GM12891 (cell line): ENCODE results near the gene ADCY5.

ENCODE experiments used
- DNase-seq: peaks from one replicate; pipeline ENCODE4 v3.0.0; 2011; ENCODE audit warnings: low spot score; ENCODE audit not compliant: insufficient read length
- FAIRE-seq: peaks from 2 replicates; lab custom pipeline; 2011; peaks lifted over from hg19 to GRCh38; lab: Jason Lieb, UNC
- PAX5 ChIP-seq: IDR thresholded peaks from 2 replicates; pipeline ENCODE4 v1.6.1; 2011; ENCODE audit warnings: low read length, moderate library complexity, mild to moderate bottlenecking; ENCODE audit not compliant: insufficient read depth, severe bottlenecking
- POLR2A ChIP-seq: IDR thresholded peaks from 2 replicates; pipeline ENCODE4 v1.6.1; 2011; ENCODE audit warnings: low read depth, low read length, control low read depth
- POLR2AphosphoS5 ChIP-seq: IDR thresholded peaks from 2 replicates; pipeline ENCODE4 v1.6.1; 2011; ENCODE audit warnings: low read depth, low read length, control low read depth
- POU2F2 ChIP-seq: IDR thresholded peaks from 2 replicates; pipeline ENCODE4 v1.6.1; 2011; ENCODE audit warnings: low read depth, mild to moderate bottlenecking, control low read depth, low read length, moderate library complexity
- SPI1 ChIP-seq: IDR thresholded peaks from 2 replicates; pipeline ENCODE4 v1.6.1; 2011; ENCODE audit warnings: low read depth, low read length, control low read depth
- TAF1 ChIP-seq: IDR thresholded peaks from 2 replicates; pipeline ENCODE4 v1.6.1; 2011; ENCODE audit warnings: low read depth, low read length, control low read depth

ADCY5 gene

DNA sequence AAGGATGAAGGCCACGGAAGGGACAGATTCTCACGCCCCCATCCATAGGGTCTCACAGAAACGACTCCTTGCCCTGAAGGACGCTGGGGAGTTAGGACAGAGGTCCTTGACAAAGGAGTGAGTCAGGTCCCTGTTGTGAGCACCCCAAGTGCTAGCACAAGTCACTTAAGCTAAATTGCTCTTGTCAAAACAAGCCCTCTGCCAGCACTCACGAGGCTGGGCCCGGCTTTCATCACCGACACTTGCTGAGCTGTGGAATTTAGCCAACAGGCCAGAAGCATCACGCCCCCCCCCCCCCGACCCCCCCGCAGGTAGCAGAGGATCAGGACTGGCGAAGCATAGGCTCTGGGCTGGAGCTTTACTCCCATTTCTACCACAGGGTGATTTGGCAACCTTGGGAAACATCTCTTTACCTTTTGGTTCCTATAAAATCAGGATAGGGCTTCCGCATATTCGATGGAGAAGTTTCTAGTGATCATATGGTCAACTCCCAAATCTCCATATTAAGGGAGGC is 75.4 kb downstream of the ADCY5 start:
- TF ChIP-seq SPI1 = no peak
- TF ChIP-seq POU2F2 = no peak
- TF ChIP-seq POLR2AphosphoS5 = no peak
- TF ChIP-seq TAF1 = no peak
- no peak for TF ChIP-seq POLR2A
- TF ChIP-seq PAX5 = no peak
- no peak for FAIRE-seq
- DNase-seq = no peak

DNA sequence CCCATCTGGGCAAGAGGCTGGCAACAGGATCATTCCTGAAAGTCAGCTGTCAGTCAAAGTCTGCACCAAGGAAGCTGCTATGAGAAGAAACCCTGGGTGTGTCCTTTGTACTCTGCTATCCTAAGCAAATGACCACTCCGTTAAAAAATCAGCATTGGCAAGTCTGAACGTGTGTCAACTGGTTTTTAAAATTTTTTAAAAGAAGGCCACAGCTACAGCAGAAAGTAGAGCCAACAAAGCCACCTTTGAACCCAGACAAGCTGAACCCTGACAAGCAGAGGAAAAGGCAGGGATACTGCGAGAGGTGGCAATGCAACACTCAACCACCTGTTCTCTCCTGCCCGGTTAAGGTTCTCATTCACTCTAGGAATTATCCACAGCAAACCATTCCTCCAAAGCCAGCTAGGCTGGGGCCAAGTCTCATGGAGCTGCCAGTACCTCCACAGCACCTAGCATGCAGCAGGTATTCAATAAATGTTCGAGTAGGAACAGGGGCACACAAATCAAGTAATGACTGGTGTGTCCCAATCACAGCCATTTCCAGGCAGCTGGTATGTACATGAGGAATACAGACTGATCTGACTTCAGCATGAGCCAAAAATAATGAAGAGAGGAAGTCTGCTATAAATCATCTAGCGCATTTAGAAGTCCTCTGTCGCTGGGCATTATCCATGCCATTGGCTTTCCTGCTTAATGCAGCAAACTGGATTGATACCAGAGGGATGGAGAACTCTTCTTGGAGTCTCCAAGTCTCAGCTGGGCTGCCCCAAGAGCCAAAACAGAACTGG is 76.0 kb downstream of the ADCY5 start:
- no peak for TF ChIP-seq SPI1
- no peak for TF ChIP-seq TAF1
- no peak for TF ChIP-seq POU2F2
- no peak for TF ChIP-seq POLR2A
- no peak for TF ChIP-seq POLR2AphosphoS5
- TF ChIP-seq PAX5 = no peak
- DNase-seq (no peak), FAIRE-seq (no peak)

DNA sequence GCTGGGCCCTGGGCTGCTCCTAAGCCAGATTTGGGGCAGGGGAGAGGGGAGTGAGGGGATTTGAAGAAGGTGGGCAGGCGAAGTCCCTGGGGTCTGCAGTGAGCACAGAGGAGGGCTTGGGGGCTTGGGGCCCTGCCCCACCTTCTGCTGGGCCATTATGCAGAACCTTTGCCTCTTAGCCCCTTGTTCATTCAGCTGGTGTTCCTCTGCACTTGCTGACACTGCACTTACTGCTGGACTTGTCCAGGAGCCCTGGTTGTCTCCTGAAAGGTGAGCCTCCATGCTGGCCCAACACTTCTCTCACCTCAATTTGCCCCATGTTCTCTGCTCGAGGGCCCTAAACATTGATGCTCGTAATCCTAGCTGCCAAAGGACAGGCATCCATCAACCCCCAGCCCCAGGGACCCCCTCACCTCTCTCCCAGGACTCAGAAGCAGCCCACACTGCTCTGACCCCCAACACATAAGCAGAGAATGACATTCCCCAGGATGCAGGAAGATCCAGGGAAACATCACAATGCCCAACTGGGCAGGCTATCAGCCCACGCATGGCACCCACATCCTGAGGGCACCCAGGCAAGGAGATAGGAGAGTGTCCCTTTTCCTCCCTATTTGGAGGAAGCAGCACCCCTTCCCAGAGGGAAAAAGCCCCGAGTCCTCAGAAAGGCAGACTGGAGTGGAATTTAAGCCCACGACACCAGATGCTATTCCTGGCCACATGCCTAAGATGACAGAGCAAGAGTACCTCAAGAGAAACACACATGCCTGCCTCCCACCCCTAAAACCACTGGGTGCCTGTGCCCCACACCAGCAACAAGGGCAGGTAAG is 76.8 kb downstream of the ADCY5 start:
- no peak for DNase-seq
- FAIRE-seq = no peak
- no peak for TF ChIP-seq TAF1
- no peak for TF ChIP-seq POLR2A
- TF ChIP-seq POU2F2 = no peak
- no peak for TF ChIP-seq SPI1
- no peak for TF ChIP-seq PAX5
- no peak for TF ChIP-seq POLR2AphosphoS5

DNA sequence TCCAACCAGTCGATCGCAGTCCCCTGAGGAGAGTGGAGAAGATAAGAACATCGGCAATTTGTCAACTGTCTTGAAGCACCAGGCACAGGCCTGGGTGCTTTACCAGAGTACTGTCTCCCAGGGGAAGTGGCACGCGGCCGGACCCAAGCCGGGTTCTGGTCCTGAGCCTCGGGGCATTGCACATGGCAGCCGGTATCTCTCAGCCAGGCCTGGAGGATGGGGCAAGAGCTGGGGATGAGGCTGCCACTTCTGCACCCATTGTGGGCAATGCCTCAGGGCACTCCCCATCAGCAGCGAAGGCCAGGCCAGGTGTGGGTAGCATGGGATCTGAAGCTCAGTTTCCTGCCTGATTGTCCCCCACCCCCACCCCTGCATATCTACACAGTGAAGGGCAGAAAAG is 77.5 kb downstream of the ADCY5 start:
- TF ChIP-seq SPI1 (no peak), PAX5 (no peak), POLR2A (no peak), TAF1 (no peak), POU2F2 (no peak), POLR2AphosphoS5 (no peak)
- no peak for DNase-seq
- FAIRE-seq = no peak

DNA sequence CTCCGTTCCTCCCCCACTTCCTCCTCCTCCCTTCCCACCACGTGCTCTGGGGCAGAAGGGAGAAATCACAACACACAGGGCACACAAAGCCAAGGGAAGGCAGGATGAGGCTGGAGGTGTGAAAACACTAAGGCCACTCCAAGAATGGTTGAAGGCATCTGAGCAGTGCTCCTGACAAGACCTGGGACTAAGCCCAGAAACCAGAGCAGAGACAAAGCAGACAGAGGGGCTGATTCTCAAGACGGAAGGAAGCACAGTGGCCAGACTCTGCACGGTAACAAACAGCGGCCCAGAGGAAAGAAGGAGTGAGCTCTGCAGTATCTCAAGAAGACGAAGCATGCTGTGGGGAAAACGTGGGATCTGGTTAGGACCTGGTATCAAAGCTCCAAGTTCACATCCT is 78.1 kb downstream of the ADCY5 start:
- FAIRE-seq = no peak
- TF ChIP-seq SPI1 (no peak), TAF1 (no peak), PAX5 (no peak), POLR2AphosphoS5 (no peak), POLR2A (no peak), POU2F2 (no peak)
- DNase-seq = no peak

DNA sequence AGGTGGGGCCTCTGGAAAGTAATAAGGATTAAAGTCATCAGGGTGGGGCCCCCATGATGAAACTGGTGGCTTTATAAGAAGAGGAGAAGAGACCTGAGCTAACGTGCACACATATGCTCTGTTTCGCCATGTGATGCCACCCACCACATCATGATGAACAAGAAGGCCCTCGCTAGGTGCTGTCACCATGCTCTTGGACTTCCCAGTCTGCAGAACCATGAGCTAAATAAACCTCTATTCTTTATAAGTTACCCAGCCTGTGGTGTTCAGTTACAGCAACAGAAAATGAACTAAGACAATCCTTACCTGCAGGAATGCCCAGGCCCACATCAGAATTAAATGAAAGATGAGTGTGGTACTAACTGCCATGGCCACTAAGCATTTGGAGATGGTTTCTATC is 79.8 kb downstream of the ADCY5 start:
- FAIRE-seq (no peak), DNase-seq (no peak)
- TF ChIP-seq POLR2AphosphoS5 (no peak), POU2F2 (no peak), POLR2A (no peak), SPI1 (no peak), PAX5 (no peak), TAF1 (no peak)

DNA sequence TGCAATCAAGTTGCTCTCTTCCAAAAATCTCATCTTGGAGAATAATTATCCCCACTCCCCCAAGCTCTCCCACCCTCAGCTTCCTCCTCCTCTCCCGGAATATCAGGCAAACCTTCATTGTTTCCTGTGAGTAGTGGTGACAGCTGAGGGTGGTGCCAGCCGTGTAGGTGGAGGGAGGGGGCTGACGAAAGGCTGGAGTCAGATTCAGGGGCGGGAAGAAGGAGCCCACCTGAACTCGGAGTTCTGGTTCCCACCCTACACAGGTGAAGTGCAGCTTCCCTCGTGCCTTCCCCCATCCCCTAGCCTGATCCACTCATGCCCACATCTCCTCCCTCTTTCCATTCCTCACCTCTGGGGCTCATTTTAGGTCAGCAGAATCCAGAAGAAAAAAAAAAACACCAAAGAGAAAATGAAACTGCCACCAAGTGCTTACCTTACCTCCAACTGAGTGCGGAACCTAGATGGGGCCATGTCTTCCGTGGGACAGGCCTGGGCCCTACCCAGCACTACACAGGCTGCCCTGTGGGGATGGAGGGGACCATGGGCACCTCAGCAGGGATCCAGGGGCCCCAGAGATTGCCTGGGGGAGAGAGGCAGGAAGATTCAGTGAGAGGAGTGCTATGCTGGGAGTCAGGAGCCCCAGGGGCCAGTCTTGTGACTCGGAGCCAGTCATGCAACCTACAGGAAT is 81.3 kb downstream of the ADCY5 start:
- TF ChIP-seq POU2F2 (no peak), PAX5 (no peak), SPI1 (no peak), POLR2AphosphoS5 (no peak), POLR2A (no peak), TAF1 (no peak)
- DNase-seq (no peak), FAIRE-seq (no peak)

DNA sequence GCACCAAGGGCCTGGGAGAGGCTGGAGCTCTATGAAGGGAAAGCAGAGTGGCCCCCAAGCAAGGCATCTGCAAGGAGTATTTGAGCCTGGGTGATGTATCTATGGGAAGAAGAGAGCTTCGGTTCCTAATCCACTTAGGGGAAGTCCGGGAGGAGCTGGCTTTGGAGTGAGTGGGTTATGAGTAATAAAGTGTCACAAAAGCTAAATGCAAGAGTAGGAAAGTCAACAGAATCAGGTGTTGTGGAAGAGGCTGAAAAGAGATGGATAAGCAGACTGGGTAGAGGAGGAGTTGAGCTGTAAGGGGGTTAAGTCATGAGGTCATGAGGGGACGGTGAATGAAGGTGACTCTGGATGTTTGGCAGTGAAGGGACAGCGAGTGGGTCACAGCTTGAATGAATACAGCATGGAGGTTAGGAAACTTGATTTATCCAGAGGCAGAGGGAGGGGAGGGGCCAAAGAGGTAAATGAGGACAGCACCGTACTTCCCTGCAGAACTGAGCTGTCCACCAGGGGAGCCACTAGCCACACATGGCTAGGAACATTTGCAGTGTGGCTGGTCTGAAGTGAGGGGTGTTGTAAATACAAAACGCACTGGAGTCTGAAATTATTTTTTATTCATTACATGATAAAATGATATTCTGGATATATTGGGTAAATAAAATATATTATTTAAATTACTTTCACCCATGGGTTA is 83.3 kb downstream of the ADCY5 start:
- no peak for FAIRE-seq
- no peak for DNase-seq
- TF ChIP-seq POLR2A (no peak), TAF1 (no peak), PAX5 (no peak), SPI1 (no peak), POLR2AphosphoS5 (no peak), POU2F2 (no peak)

DNA sequence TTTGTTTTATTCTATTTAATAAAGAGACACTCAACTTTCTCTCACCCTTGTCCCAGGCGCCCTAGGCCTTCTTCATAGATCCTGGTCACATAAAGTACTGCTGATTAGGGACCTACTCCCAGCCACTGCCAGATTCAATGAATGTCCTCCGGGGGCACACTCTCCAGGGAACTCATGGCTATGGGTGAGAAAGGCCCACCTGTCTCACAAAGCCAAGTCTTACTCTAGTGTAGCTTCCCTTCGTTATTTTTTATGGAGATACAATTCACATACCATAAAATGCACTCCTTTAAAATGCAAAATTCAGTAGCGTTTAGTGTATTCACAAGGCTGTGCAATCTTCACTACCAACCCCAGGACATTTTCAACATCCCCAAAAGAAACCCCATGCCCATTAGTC is 87.8 kb downstream of the ADCY5 start:
- TF ChIP-seq POLR2AphosphoS5 (no peak), POLR2A (no peak), SPI1 (no peak), POU2F2 (no peak), TAF1 (no peak), PAX5 (no peak)
- FAIRE-seq (no peak), DNase-seq (no peak)
